IMR-90 (cell line): ENCODE data around the gene USP54. TPM values are rescaled to one million over a fixed set of nuclear protein-coding genes. Genes with fewer than 3 reads are reported as not detected.

Experiments
- ATAC-seq: fragments of 200-7000 bp; cut with Tn5 transposase; 2 replicates; pipeline ENCODE4 v1.9.1; 2020; ENCODE audit warnings: low read depth, mild to moderate bottlenecking, moderate library complexity
- BruUV-seq: library from RNA; stranded (reverse); fragments of 400-500 nt; replicated peaks from 2 replicates; lab custom pipeline; 2021; lab: Mats Ljungman, UMichigan
- CTCF ChIA-PET: fragments of 300-600 bp; formaldehyde crosslinking; extraction: SDS; loops from one replicate; lab custom pipeline; 2021; ENCODE audit warnings: antibody characterized with exemption; lab: Yijun Ruan, JAX
- POLR2A ChIA-PET: fragments of 300-600 bp; sonication (Branson Sonifier 250); formaldehyde crosslinking; loops from one replicate; lab custom pipeline; 2022; ENCODE audit warnings: antibody characterized with exemption; ENCODE audit not compliant: unreplicated experiment; lab: Charles Lee
- DNase-seq: peaks from one replicate; pipeline ENCODE4 v3.0.0; 2013
- H2AFZ ChIP-seq: replicated peaks from 2 replicates; pipeline ENCODE3; 2013; ENCODE audit warnings: low read length, mild to moderate bottlenecking; ENCODE audit not compliant: poor library complexity
- H2AK5ac ChIP-seq: 2 replicates; pipeline ENCODE4 v1.6.1; 2013; ENCODE audit warnings: low read depth, low read length, inconsistent platforms
- H2AK9ac ChIP-seq: replicated peaks from 2 replicates; pipeline ENCODE3; 2013; ENCODE audit warnings: mild to moderate bottlenecking, low read depth, low read length, moderate library complexity; ENCODE audit not compliant: poor library complexity
- H2BK120ac ChIP-seq: 2 replicates; pipeline ENCODE4 v1.6.1; 2013; ENCODE audit warnings: low read depth, low read length, inconsistent platforms
- H2BK15ac ChIP-seq: 3 replicates; pipeline ENCODE4 v1.6.1; 2013; ENCODE audit warnings: low read depth, low read length, inconsistent platforms
- H2BK20ac ChIP-seq: 2 replicates; pipeline ENCODE4 v1.6.1; 2013; ENCODE audit warnings: low read depth, mild to moderate bottlenecking, inconsistent platforms, low read length, moderate library complexity
- H2BK5ac ChIP-seq: 2 replicates; pipeline ENCODE4 v1.6.1; 2013; ENCODE audit warnings: mild to moderate bottlenecking, low read depth, low read length, inconsistent platforms; ENCODE audit not compliant: poor library complexity, severe bottlenecking
- H3K14ac ChIP-seq: replicated peaks from 2 replicates; pipeline ENCODE4 v1.6.1; 2013; ENCODE audit warnings: low read depth, low read length, inconsistent platforms
- H3K18ac ChIP-seq: 2 replicates; pipeline ENCODE4 v1.6.1; 2013; ENCODE audit warnings: low read depth, low read length, control low read depth
- H3K23ac ChIP-seq: 2 replicates; pipeline ENCODE4 v1.6.1; 2013; ENCODE audit warnings: low read depth, low read length, inconsistent platforms
- H3K27ac ChIP-seq: 2 replicates; pipeline ENCODE4 v1.5.1; 2013; ENCODE audit warnings: mild to moderate bottlenecking, control low read depth, low read length; ENCODE audit not compliant: insufficient read depth
- H3K27me3 ChIP-seq: 2 replicates; pipeline ENCODE4 v1.6.1; 2013; ENCODE audit warnings: low read length; ENCODE audit not compliant: control insufficient read depth, insufficient read depth
- H3K36me3 ChIP-seq: 2 replicates; pipeline ENCODE4 v1.6.1; 2013; ENCODE audit warnings: low read length, mixed read lengths; ENCODE audit not compliant: control insufficient read depth, insufficient read depth
- H3K4ac ChIP-seq: 2 replicates; pipeline ENCODE4 v1.6.1; 2013; ENCODE audit warnings: low read depth, low read length, inconsistent platforms
- H3K4me1 ChIP-seq: 2 replicates; pipeline ENCODE4 v1.6.1; 2013; ENCODE audit warnings: low read length, mixed read lengths; ENCODE audit not compliant: control insufficient read depth, insufficient read depth
- H3K4me2 ChIP-seq: 2 replicates; pipeline ENCODE4 v1.6.1; 2013; ENCODE audit warnings: low read depth, mild to moderate bottlenecking, control low read depth, low read length, moderate library complexity
- H3K4me3 ChIP-seq: 2 replicates; pipeline ENCODE4 v1.5.1; 2013; ENCODE audit warnings: low read depth, mild to moderate bottlenecking, control low read depth, low read length, moderate library complexity; ENCODE audit not compliant: insufficient read depth
- H3K56ac ChIP-seq: 2 replicates; pipeline ENCODE4 v1.6.1; 2013; ENCODE audit warnings: low read length, inconsistent platforms; ENCODE audit not compliant: insufficient read depth; ENCODE audit errors: extremely low read depth
- H3K79me1 ChIP-seq, 2 experiments: 2 replicates each; pipeline ENCODE4 v1.6.1; 2013; ENCODE audit warnings: low read length in 2 of 2, inconsistent platforms in 1 of 2, low read depth in 1 of 2
- H3K9ac ChIP-seq: 2 replicates; pipeline ENCODE4 v1.6.1; 2013; ENCODE audit warnings: low read depth, low read length, control low read depth
- H3K9me1 ChIP-seq: 2 replicates; pipeline ENCODE4 v1.6.1; 2013; ENCODE audit warnings: low read length, inconsistent platforms; ENCODE audit not compliant: insufficient read depth
- H3K9me3 ChIP-seq: 2 replicates; pipeline ENCODE4 v1.6.1; 2013; ENCODE audit warnings: low read length; ENCODE audit not compliant: control insufficient read depth, insufficient read depth
- H4K20me1 ChIP-seq: 2 replicates; pipeline ENCODE4 v1.6.1; 2013; ENCODE audit warnings: low read length, inconsistent platforms; ENCODE audit not compliant: insufficient read depth
- H4K5ac ChIP-seq: 2 replicates; pipeline ENCODE4 v1.6.1; 2013; ENCODE audit warnings: mild to moderate bottlenecking, low read depth, low read length, control low read depth
- H4K8ac ChIP-seq, 2 experiments: 2 replicates each; pipeline ENCODE4 v1.6.1; 2013; ENCODE audit warnings: low read depth in 2 of 2, low read length in 2 of 2, control low read depth in 1 of 2, inconsistent platforms in 1 of 2
- H4K91ac ChIP-seq: 2 replicates; pipeline ENCODE4 v1.6.1; 2013; ENCODE audit warnings: low read depth, low read length, inconsistent platforms; ENCODE audit not compliant: insufficient read depth
- BHLHE40 ChIP-seq: fragments of 150-350 bp; IDR thresholded peaks from 2 replicates; pipeline ENCODE4 v1.6.1; 2016; ENCODE audit warnings: mild to moderate bottlenecking, low read depth, low read length
- CEBPB ChIP-seq: IDR thresholded peaks from 2 replicates; pipeline ENCODE4 v1.6.1; 2012; ENCODE audit warnings: low read depth, low read length, improper control_type of control experiment
- CHD1 ChIP-seq: IDR thresholded peaks from 2 replicates; pipeline ENCODE4 v1.6.1; 2012; ENCODE audit warnings: low read depth, low read length, improper control_type of control experiment
- CTCF ChIP-seq: conservative IDR thresholded peaks from 2 replicates; pipeline ENCODE4 v1.5.1; 2012; ENCODE audit warnings: mild to moderate bottlenecking, low read depth, low read length, improper control_type of control experiment
- FOS ChIP-seq: fragments of 150-350 bp; IDR thresholded peaks from 2 replicates; pipeline ENCODE4 v1.6.1; 2016; ENCODE audit warnings: low read depth, low read length
- MAFK ChIP-seq: IDR thresholded peaks from 2 replicates; pipeline ENCODE4 v1.6.1; 2012; ENCODE audit warnings: low read depth, low read length, improper control_type of control experiment
- MAZ ChIP-seq: IDR thresholded peaks from 2 replicates; pipeline ENCODE4 v1.6.1; 2012; ENCODE audit warnings: low read depth, mild to moderate bottlenecking, low read length, improper control_type of control experiment, moderate library complexity, borderline replicate concordance
- MXI1 ChIP-seq: IDR thresholded peaks from 2 replicates; pipeline ENCODE4 v1.6.1; 2012; ENCODE audit warnings: low read depth, mild to moderate bottlenecking, low read length, moderate library complexity, borderline replicate concordance
- NFE2L2 ChIP-seq: fragments of 150-350 bp; IDR thresholded peaks from 2 replicates; pipeline ENCODE4 v1.6.1; 2016; ENCODE audit warnings: low read depth, mild to moderate bottlenecking, low read length
- POLR2A ChIP-seq: IDR thresholded peaks from 2 replicates; pipeline ENCODE4 v1.6.1; 2012; ENCODE audit warnings: mild to moderate bottlenecking, low read depth, low read length
- RAD21 ChIP-seq: IDR thresholded peaks from 2 replicates; pipeline ENCODE4 v1.6.1; 2012; ENCODE audit warnings: low read length, improper control_type of control experiment
- RCOR1 ChIP-seq: IDR thresholded peaks from 2 replicates; pipeline ENCODE4 v1.6.1; 2012; ENCODE audit warnings: mild to moderate bottlenecking, low read length, improper control_type of control experiment; ENCODE audit not compliant: insufficient replicate concordance
- RFX5 ChIP-seq: IDR thresholded peaks from 2 replicates; pipeline ENCODE4 v1.8.0; 2012; ENCODE audit warnings: low read depth, mild to moderate bottlenecking, low read length, moderate library complexity
- SMC3 ChIP-seq: fragments of 150-350 bp; IDR thresholded peaks from 2 replicates; pipeline ENCODE4 v1.6.1; 2016; ENCODE audit warnings: low read depth, mild to moderate bottlenecking, antibody characterized with exemption, low read length, moderate library complexity
- WGBS, 2 experiments: methylation state at CpG; one replicate each; pipeline versions ENCODE4 v1.1.5 to v1.1.7; 2013; ENCODE audit warnings: missing lambda C conversion rate in 2 of 2; ENCODE audit not compliant: insufficient read length in 1 of 2; ENCODE audit errors: extremely low coverage in 2 of 2; 5-methylcytosine and 5-hydroxymethylcytosine counted together
- dilution Hi-C: fragments of 300-500 bp; cut with HindIII; formaldehyde crosslinking; loops from one replicate; pipeline ENCODE4 v1.14.3; 2018; ENCODE audit warnings: low sequenced_read_pairs; ENCODE audit not compliant: unreplicated experiment
- in situ Hi-C: fragments of 300-500 bp; cut with MboI; formaldehyde crosslinking; loops from 3 replicates; pipeline ENCODE4 v1.14.3; 2019; ENCODE audit warnings: low sequenced_read_pairs, inconsistent platforms, mixed read lengths
- intact Hi-C: fragments of 100-400 bp; cut with micrococcal nuclease; formaldehyde crosslinking; loops from 2 replicates; pipeline ENCODE4 v1.10.0; 2022
- polyA plus RNA-seq, 3 experiments: library from polyadenylated mRNA; depleted of rRNA; stranded (reverse); fragments of >200 nt; gene quantifications; 2 replicates each; pipeline ENCODE4 v1.2.3, GENCODE V29; 2012; ENCODE audit warnings: low replicate concordance in 1 of 3
- total RNA-seq: library from RNA; depleted of rRNA; stranded (reverse); fragments of >200 nt; gene quantifications from 2 replicates; pipeline ENCODE4 v1.2.3, GENCODE V29; 2012
- TF ChIP-seq, protein P1 (sequence below): fragments of 150-350 bp; IDR thresholded peaks from 2 replicates; pipeline ENCODE4 v1.6.1; 2017; ENCODE audit warnings: mild to moderate bottlenecking, antibody characterized with exemption, low read length, low read depth
- TF ChIP-seq, protein P2 (sequence below): fragments of 150-350 bp; IDR thresholded peaks from 2 replicates; pipeline ENCODE4 v1.6.1; 2016; ENCODE audit warnings: low read depth, mild to moderate bottlenecking, low read length, moderate library complexity, borderline replicate concordance

Gene USP54
- total and polyA plus RNA-seq, 2 of the 4 experiments (the other 2 are of a cell fraction) = 4.0 to 7.9 TPM

GRCh38 chr10:73537288-73537687 is 53.9 kb downstream of the USP54 start:
- no peak overlapping the region for H3K9ac ChIP-seq
- dilution Hi-C loops (no loop called here), intact Hi-C loops (no loop called here), in situ Hi-C loops (no loop called here)
- H2BK20ac ChIP-seq = no peak overlapping the region
- CTCF ChIA-PET = no interaction called here
- no peak overlapping the region for H2AFZ ChIP-seq
- no peaks in the 10 kb centered on the region for H3K4me1 ChIP-seq
- no peak overlapping the region for H4K91ac ChIP-seq
- H3K56ac ChIP-seq = no peak overlapping the region
- H3K14ac ChIP-seq = no peak overlapping the region
- H4K8ac ChIP-seq = no peak overlapping the region
- no peak overlapping the region for H3K4ac ChIP-seq
- TF ChIP-seq BHLHE40 (no peak), RAD21 (no peak), MXI1 (no peak), CEBPB (no peak), RCOR1 (no peak), RFX5 (no peak), FOS (no peak), SMC3 (no peak), MAFK (no peak), CHD1 (no peak), POLR2A (no peak), NFE2L2 (no peak), CTCF (no peak), MAZ (no peak)
- TF ChIP-seq, protein P1, sequence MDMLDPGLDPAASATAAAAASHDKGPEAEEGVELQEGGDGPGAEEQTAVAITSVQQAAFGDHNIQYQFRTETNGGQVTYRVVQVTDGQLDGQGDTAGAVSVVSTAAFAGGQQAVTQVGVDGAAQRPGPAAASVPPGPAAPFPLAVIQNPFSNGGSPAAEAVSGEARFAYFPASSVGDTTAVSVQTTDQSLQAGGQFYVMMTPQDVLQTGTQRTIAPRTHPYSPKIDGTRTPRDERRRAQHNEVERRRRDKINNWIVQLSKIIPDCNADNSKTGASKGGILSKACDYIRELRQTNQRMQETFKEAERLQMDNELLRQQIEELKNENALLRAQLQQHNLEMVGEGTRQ = no peak
- TF ChIP-seq, protein P2, sequence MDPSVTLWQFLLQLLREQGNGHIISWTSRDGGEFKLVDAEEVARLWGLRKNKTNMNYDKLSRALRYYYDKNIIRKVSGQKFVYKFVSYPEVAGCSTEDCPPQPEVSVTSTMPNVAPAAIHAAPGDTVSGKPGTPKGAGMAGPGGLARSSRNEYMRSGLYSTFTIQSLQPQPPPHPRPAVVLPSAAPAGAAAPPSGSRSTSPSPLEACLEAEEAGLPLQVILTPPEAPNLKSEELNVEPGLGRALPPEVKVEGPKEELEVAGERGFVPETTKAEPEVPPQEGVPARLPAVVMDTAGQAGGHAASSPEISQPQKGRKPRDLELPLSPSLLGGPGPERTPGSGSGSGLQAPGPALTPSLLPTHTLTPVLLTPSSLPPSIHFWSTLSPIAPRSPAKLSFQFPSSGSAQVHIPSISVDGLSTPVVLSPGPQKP = no peak
- no peak overlapping the region for H2AK9ac ChIP-seq
- no peaks in the 10 kb centered on the region; the same call in 1 of the 2 replicates for H3K9me1 ChIP-seq
- WGBS, 2 experiments = 100% methylated on average over 1 of the region's 2 CpGs; no CpG with 5 or more reads in 1 of the 2 experiments
- no peak overlapping the region for H3K23ac ChIP-seq
- no peak overlapping the region for H2BK5ac ChIP-seq
- no peaks in the 10 kb centered on the region for H3K27me3 ChIP-seq
- H3K36me3 ChIP-seq = peaks cover 1% of the 10 kb centered on the region; the same call in 1 of the 2 replicates
- H4K20me1 ChIP-seq = no peaks in the 10 kb centered on the region
- ATAC-seq = no peak
- no TSS peak for BruUV-seq
- no peak overlapping the region for H2BK15ac ChIP-seq
- no peak for DNase-seq
- no peaks in the 10 kb centered on the region for H3K9me3 ChIP-seq
- POLR2A ChIA-PET = no interaction called here
- no peak overlapping the region for H2BK120ac ChIP-seq
- no peak overlapping the region for H3K27ac ChIP-seq
- no peak overlapping the region for H3K18ac ChIP-seq
- no peak overlapping the region for H4K5ac ChIP-seq
- no peaks in the 10 kb centered on the region for H3K79me1 ChIP-seq
- H3K4me3 ChIP-seq = no peak overlapping the region
- H3K4me2 ChIP-seq = no peak overlapping the region
- H2AK5ac ChIP-seq = no peak overlapping the region
